Posterior vena cava (tissue), 2 donors: Measurements from ENCODE around the gene PIP4K2A. TPM values are rescaled to one million over a fixed set of nuclear protein-coding genes. Genes with fewer than 3 reads are reported as not detected.

Experiments
- total RNA-seq, 2 donors: library from RNA; stranded (reverse); fragmentation: NEBNext Ultra II Directional; extraction: Animal tissue kit (Norgen Biotek cat#: 25700); gene quantifications; one replicate each; pipeline ENCODE4 v1.2.1, GENCODE V29; 2021
- donor health status: DM: yes; HTN: yes; CAD: no.
- donor health status: DM: yes; HTN: yes; CAD: no.

PIP4K2A gene
- total RNA-seq, 2 donors from 2014 or later, result 64.6 to 77.6 TPM

Other genes starting within 250 kb of the PIP4K2A start
- not detected for gene ARMC3, start 213.5 kb upstream of the PIP4K2A start, total RNA-seq